LNCAP (cell line): ENCODE measurements around the gene LRP1-AS.

ENCODE experiments used
- TF ChIP-seq, protein P1 (sequence below): fragments of 450-650 bp; IDR thresholded peaks from 2 replicates; pipeline ENCODE4 v1.5.1; 2017; ENCODE audit warnings: mild to moderate bottlenecking

LRP1-AS gene

GRCh38 chr12:57146961-57147944, at the start of gene LRP1-AS:
TSS of gene LRP1-AS (minus strand) at chr12:57147619.
- TF ChIP-seq, protein P1, sequence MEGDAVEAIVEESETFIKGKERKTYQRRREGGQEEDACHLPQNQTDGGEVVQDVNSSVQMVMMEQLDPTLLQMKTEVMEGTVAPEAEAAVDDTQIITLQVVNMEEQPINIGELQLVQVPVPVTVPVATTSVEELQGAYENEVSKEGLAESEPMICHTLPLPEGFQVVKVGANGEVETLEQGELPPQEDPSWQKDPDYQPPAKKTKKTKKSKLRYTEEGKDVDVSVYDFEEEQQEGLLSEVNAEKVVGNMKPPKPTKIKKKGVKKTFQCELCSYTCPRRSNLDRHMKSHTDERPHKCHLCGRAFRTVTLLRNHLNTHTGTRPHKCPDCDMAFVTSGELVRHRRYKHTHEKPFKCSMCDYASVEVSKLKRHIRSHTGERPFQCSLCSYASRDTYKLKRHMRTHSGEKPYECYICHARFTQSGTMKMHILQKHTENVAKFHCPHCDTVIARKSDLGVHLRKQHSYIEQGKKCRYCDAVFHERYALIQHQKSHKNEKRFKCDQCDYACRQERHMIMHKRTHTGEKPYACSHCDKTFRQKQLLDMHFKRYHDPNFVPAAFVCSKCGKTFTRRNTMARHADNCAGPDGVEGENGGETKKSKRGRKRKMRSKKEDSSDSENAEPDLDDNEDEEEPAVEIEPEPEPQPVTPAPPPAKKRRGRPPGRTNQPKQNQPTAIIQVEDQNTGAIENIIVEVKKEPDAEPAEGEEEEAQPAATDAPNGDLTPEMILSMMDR, result no peak

- TF ChIP-seq, protein P1, result no peak
Observed at GRCh38 chr12:57196956-57197355, 49.5 kb upstream of the LRP1-AS start.

DNA sequence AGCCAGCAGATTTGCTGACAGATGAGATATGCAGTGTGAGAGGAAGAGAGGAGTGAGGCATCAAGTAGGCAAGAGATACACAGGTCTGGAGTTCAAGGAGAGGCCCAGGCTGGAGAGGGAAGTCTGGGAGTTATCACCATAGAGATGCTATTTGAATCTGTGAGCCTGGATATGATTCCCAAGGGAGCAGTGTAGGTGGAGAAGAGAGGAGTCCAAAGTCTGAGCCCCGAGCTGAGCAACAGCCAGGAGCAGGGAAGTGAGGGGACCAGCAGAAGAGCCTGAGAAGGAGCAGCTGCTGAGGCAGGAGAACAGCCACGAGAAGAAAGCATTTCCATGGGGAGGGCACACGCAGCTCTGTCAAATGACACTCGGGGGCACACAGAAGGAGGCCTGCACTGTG, 49.0 kb upstream of the LRP1-AS start:
- TF ChIP-seq, protein P1, result no peak

DNA sequence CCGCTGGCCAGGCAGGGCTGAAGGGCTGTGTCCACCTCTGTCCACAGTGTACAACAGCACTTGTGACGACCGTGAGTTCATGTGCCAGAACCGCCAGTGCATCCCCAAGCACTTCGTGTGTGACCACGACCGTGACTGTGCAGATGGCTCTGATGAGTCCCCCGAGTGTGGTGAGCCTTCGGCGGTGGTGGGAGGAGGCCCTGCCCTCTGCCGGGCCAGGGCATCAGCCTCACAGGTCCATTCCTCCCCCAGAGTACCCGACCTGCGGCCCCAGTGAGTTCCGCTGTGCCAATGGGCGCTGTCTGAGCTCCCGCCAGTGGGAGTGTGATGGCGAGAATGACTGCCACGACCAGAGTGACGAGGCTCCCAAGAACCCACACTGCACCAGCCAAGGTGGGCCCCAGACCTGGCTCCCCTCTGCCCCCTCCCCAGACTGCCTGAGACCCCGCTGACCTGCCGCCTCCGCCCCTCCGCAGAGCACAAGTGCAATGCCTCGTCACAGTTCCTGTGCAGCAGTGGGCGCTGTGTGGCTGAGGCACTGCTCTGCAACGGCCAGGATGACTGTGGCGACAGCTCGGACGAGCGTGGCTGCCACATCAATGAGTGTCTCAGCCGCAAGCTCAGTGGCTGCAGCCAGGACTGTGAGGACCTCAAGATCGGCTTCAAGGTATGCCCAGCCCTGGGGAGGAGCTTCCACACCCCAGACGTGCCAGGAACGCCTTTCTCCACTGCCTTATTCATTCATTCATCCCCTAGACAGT, 48.4 kb upstream of the LRP1-AS start:
- TF ChIP-seq, protein P1, result no peak

- TF ChIP-seq, protein P1, result no peak
Observed at GRCh38 chr12:57195186-57195585, 47.8 kb upstream of the LRP1-AS start.

DNA sequence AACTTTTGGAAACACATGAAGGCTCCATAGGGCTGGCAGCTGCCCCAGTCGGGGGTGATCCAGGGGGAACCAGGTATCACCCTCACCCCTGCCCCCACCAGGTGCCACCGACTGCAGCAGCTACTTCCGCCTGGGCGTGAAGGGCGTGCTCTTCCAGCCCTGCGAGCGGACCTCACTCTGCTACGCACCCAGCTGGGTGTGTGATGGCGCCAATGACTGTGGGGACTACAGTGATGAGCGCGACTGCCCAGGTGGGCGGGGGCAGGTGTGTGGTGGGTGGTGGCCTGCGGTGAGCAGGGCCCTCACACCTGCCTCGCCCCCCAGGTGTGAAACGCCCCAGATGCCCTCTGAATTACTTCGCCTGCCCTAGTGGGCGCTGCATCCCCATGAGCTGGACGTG, 46.8 kb upstream of the LRP1-AS start:
- TF ChIP-seq, protein P1, result no peak

GRCh38 chr12:57193706-57194245, 46.4 kb upstream of the LRP1-AS start:
- TF ChIP-seq, protein P1, result no peak
